Measurements from ENCODE around the gene CAB39L. TPM values are rescaled to one million over a fixed set of nuclear protein-coding genes. Genes with fewer than 3 reads are reported as not detected.
A peak's percentile ranks its signal among the peaks of the same experiment; 100 is the strongest.

The CAB39L gene
- total and polyA plus RNA-seq, 2 of the 13 experiments (the other 11 are each of a cell fraction or from before 2014, with no cell fraction given), result 3.1 to 6.1 TPM

DNA sequence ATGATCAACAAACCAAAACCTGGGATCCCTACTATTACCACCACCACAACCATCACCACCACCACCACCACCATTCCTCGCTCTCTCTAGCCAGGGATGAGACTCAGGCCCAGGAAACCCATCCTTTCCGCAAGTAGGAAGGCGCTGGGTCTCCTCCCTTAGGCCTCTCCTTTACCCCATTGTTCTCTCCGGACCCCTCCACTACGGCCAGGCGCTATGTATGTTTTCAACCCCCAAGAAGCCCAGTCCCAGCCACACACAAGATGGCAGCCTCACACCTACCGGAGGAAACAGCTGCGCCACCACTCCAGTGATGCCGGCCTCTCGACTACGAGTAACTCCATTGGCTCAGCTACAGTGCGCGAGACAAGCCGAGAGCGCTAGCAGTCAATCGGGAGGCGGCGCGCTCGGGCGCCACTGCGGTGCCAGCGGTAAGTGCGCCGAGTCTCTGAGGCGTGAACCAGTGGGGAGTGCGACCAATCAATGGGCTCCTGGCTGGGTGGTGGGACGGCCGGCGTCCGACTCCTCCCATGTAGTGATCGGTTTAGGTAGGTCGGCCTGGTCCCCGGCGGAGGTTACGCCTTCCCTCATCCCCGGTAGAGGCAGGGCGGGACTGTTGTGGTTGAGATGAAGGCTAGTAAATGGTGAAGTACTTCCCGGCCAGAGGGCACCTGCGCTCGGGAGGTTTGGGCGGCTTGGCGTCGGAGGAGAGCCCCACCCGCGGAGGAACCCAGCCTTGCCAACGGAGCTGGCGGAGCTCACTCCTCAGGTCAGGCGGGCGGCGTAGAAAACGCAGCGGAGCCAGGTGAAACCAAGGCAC, at the start of gene CAB39L, which contains the start of gene SETDB2 (continued):
- TF ChIP-seq, protein P1, sequence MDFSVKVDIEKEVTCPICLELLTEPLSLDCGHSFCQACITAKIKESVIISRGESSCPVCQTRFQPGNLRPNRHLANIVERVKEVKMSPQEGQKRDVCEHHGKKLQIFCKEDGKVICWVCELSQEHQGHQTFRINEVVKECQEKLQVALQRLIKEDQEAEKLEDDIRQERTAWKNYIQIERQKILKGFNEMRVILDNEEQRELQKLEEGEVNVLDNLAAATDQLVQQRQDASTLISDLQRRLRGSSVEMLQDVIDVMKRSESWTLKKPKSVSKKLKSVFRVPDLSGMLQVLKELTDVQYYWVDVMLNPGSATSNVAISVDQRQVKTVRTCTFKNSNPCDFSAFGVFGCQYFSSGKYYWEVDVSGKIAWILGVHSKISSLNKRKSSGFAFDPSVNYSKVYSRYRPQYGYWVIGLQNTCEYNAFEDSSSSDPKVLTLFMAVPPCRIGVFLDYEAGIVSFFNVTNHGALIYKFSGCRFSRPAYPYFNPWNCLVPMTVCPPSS (IDR thresholded peaks at IDR 0.05), result no peak
- TF ChIP-seq EP300 (IDR thresholded peaks at IDR 0.05; ENCODE audit: low read depth in 2 of 2, low read length in 2 of 2) (0 out of 4 replicates have a peak, but pooled peaks of 1 of the 2 experiments have one; percentile 17), EP300 (CRISPR knock-in tag; IDR thresholded peaks at IDR 0.05; ENCODE audit: borderline replicate concordance) (no peak), STAG1 (CRISPR knock-in tag; IDR thresholded peaks at IDR 0.05) (peak; percentile 8; the same call in 1 of the 2 replicates), ZNF782 (CRISPR knock-in tag; IDR thresholded peaks at IDR 0.05; ENCODE audit: borderline replicate concordance) (peak; percentile 26; the same call in 1 of the 2 replicates), PRMT3 (CRISPR knock-in tag; IDR thresholded peaks at IDR 0.05; ENCODE audit: borderline replicate concordance, low read depth) (no peak), GABPA (IDR thresholded peaks at IDR 0.05; ENCODE audit: low read depth, low read length) (peak; percentile 65), GABPA (CRISPR knock-in tag; IDR thresholded peaks at IDR 0.05; ENCODE audit: low read depth) (peak; percentile 90), ZNF749 (CRISPR knock-in tag; IDR thresholded peaks at IDR 0.05; ENCODE audit: borderline replicate concordance) (no peak), PTBP1 (IDR thresholded peaks at IDR 0.05; ENCODE audit: low read depth, low read length, poor library complexity, severe bottlenecking) (no peak), ZNF460 (CRISPR knock-in tag; IDR thresholded peaks at IDR 0.05; ENCODE audit: borderline replicate concordance) (peak; percentile 46; the same call in 1 of the 2 replicates), ZNF841 (CRISPR knock-in tag; IDR thresholded peaks at IDR 0.05; ENCODE audit: borderline replicate concordance) (no peak), XBP1 (CRISPR knock-in tag; IDR thresholded peaks at IDR 0.05) (no peak), KAT8 (CRISPR knock-in tag; IDR thresholded peaks at IDR 0.05) (peak; percentile 79), MEIS1 (CRISPR knock-in tag; IDR thresholded peaks at IDR 0.05; ENCODE audit: borderline replicate concordance) (no peak)
- TF ChIP-seq, protein P2, sequence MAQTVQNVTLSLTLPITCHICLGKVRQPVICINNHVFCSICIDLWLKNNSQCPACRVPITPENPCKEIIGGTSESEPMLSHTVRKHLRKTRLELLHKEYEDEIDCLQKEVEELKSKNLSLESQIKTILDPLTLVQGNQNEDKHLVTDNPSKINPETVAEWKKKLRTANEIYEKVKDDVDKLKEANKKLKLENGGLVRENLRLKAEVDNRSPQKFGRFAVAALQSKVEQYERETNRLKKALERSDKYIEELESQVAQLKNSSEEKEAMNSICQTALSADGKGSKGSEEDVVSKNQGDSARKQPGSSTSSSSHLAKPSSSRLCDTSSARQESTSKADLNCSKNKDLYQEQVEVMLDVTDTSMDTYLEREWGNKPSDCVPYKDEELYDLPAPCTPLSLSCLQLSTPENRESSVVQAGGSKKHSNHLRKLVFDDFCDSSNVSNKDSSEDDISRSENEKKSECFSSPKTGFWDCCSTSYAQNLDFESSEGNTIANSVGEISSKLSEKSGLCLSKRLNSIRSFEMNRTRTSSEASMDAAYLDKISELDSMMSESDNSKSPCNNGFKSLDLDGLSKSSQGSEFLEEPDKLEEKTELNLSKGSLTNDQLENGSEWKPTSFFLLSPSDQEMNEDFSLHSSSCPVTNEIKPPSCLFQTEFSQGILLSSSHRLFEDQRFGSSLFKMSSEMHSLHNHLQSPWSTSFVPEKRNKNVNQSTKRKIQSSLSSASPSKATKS (CRISPR knock-in tag; IDR thresholded peaks at IDR 0.05), result no peak
- TF ChIP-seq, protein P3, sequence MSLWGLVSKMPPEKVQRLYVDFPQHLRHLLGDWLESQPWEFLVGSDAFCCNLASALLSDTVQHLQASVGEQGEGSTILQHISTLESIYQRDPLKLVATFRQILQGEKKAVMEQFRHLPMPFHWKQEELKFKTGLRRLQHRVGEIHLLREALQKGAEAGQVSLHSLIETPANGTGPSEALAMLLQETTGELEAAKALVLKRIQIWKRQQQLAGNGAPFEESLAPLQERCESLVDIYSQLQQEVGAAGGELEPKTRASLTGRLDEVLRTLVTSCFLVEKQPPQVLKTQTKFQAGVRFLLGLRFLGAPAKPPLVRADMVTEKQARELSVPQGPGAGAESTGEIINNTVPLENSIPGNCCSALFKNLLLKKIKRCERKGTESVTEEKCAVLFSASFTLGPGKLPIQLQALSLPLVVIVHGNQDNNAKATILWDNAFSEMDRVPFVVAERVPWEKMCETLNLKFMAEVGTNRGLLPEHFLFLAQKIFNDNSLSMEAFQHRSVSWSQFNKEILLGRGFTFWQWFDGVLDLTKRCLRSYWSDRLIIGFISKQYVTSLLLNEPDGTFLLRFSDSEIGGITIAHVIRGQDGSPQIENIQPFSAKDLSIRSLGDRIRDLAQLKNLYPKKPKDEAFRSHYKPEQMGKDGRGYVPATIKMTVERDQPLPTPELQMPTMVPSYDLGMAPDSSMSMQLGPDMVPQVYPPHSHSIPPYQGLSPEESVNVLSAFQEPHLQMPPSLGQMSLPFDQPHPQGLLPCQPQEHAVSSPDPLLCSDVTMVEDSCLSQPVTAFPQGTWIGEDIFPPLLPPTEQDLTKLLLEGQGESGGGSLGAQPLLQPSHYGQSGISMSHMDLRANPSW (CRISPR knock-in tag; IDR thresholded peaks at IDR 0.05; ENCODE audit: borderline replicate concordance), result peak; percentile 73; the same call in 1 of the 2 replicates
- TF ChIP-seq, protein P4, sequence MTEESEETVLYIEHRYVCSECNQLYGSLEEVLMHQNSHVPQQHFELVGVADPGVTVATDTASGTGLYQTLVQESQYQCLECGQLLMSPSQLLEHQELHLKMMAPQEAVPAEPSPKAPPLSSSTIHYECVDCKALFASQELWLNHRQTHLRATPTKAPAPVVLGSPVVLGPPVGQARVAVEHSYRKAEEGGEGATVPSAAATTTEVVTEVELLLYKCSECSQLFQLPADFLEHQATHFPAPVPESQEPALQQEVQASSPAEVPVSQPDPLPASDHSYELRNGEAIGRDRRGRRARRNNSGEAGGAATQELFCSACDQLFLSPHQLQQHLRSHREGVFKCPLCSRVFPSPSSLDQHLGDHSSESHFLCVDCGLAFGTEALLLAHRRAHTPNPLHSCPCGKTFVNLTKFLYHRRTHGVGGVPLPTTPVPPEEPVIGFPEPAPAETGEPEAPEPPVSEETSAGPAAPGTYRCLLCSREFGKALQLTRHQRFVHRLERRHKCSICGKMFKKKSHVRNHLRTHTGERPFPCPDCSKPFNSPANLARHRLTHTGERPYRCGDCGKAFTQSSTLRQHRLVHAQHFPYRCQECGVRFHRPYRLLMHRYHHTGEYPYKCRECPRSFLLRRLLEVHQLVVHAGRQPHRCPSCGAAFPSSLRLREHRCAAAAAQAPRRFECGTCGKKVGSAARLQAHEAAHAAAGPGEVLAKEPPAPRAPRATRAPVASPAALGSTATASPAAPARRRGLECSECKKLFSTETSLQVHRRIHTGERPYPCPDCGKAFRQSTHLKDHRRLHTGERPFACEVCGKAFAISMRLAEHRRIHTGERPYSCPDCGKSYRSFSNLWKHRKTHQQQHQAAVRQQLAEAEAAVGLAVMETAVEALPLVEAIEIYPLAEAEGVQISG (CRISPR knock-in tag; IDR thresholded peaks at IDR 0.05), result peak; percentile 86

Measured in HepG2 (cell line).